HG03378 (cell line): ENCODE data around the gene FZR1.

Experiments
- ATAC-seq: cut with Tn5 transposase; IDR thresholded peaks from one replicate; pipeline ENCODE4 v1.9.1; 2021; ENCODE audit warnings: mild to moderate bottlenecking, moderate library complexity; ENCODE audit not compliant: unreplicated experiment

FZR1 gene

GRCh38 chr19:3512562-3513228, 6.6 kb downstream of the FZR1 start:
- no peak for ATAC-seq

- ATAC-seq = no peak
Observed at GRCh38 chr19:3513229-3514140, 7.4 kb downstream of the FZR1 start.

GRCh38 chr19:3514930-3515329, 8.8 kb downstream of the FZR1 start:
- no peak for ATAC-seq

GRCh38 chr19:3515891-3516422, 9.8 kb downstream of the FZR1 start:
- ATAC-seq = no peak

- no peak for ATAC-seq
Observed at GRCh38 chr19:3516675-3517207, 10.6 kb downstream of the FZR1 start.

GRCh38 chr19:3517638-3518037, 11.5 kb downstream of the FZR1 start:
- ATAC-seq = no peak

GRCh38 chr19:3518255-3518654, 12.1 kb downstream of the FZR1 start:
- no peak for ATAC-seq

- ATAC-seq = no peak
Observed at GRCh38 chr19:3518659-3519058, 12.5 kb downstream of the FZR1 start.

GRCh38 chr19:3519126-3519525, 13.0 kb downstream of the FZR1 start:
- no peak for ATAC-seq

GRCh38 chr19:3520166-3521103, 14.3 kb downstream of the FZR1 start:
- no peak for ATAC-seq

- ATAC-seq = no peak
Observed at GRCh38 chr19:3521104-3521445, 15.0 kb downstream of the FZR1 start.

GRCh38 chr19:3522421-3523360, 16.6 kb downstream of the FZR1 start:
- no peak for ATAC-seq

- ATAC-seq = no peak
Observed at GRCh38 chr19:3523361-3524077, 17.4 kb downstream of the FZR1 start.

GRCh38 chr19:3524078-3524842, 18.1 kb downstream of the FZR1 start:
- no peak for ATAC-seq

- no peak for ATAC-seq
Observed at GRCh38 chr19:3524904-3525451, 18.9 kb downstream of the FZR1 start.

GRCh38 chr19:3526507-3527237, 20.6 kb downstream of the FZR1 start:
- no peak for ATAC-seq

GRCh38 chr19:3527238-3527910, 21.3 kb downstream of the FZR1 start:
- ATAC-seq = no peak
